ENCODE data around the gene CCDC27. TPM values are rescaled to one million over a fixed set of nuclear protein-coding genes. Genes with fewer than 3 reads are reported as not detected.

Gene CCDC27
- total RNA-seq, 1 experiment from 2014 or later = not detected

GRCh38 chr1:3770047-3770765, 18.0 kb downstream of the CCDC27 start:
- Histone ChIP-seq H3K9me3 (ENCODE audit: control insufficient read depth, insufficient read depth, low read depth, low read length) (no peaks in the 10 kb centered on the region), H3K4me1 (ENCODE audit: control insufficient read depth, insufficient read depth, low read length) (peaks cover 26% of the 10 kb centered on the region), H3K27me3 (ENCODE audit: control insufficient read depth, insufficient read depth, low read length) (no peaks in the 10 kb centered on the region), H3K36me3 (ENCODE audit: control insufficient read depth, insufficient read depth, low read length) (no peaks in the 10 kb centered on the region), H3K27ac (ENCODE audit: low read length) (no peak overlapping the region), H3K4me3 (ENCODE audit: low read depth in 2 of 2, low read length in 2 of 2) (no peak overlapping the region)
- in situ Hi-C loops (cut with HindIII; ENCODE audit: low pct_unique_long_range_greater_than_20kb, low sequenced_read_pairs) = no loop called here
- DNase-seq (ENCODE audit: low read depth, low spot score) (no peak), ATAC-seq (no peak)
- ChIA-PET POLR2A (no interaction called here), CTCF (no interaction called here)
- TF ChIP-seq CTCF (IDR thresholded peaks at IDR 0.05) = no peak
- no peak for TF ChIP-seq TCF7L2 (IDR thresholded peaks at IDR 0.05; ENCODE audit: low read depth, low read length)
- TF ChIP-seq POLR2AphosphoS5 (IDR thresholded peaks at IDR 0.05; ENCODE audit: low read depth, low read length) = no peak
- TF ChIP-seq SIN3A (IDR thresholded peaks at IDR 0.05; ENCODE audit: borderline replicate concordance, insufficient read depth, low read depth, low read length) = no peak
- TF ChIP-seq REST (IDR thresholded peaks at IDR 0.05; ENCODE audit: insufficient read depth in 1 of 2, low read depth in 2 of 2, low read length in 1 of 2) = no peak
- intact Hi-C loops (cut with micrococcal nuclease; ENCODE audit: unreplicated experiment) = no loop called here
- BruUV-seq (replicated peaks) = no TSS peak

GRCh38 chr1:3771108-3772026, 19.1 kb downstream of the CCDC27 start:
- peak overlapping the region; percentile 48; the same call in 1 of the 2 replicates for H3K27ac ChIP-seq (ENCODE audit: low read length)
- H3K36me3 ChIP-seq (ENCODE audit: control insufficient read depth, insufficient read depth, low read length) = no peaks in the 10 kb centered on the region
- intact Hi-C loops (cut with micrococcal nuclease; ENCODE audit: unreplicated experiment) (no loop called here), in situ Hi-C loops (cut with HindIII; ENCODE audit: low pct_unique_long_range_greater_than_20kb, low sequenced_read_pairs) (no loop called here)
- H3K27me3 ChIP-seq (ENCODE audit: control insufficient read depth, insufficient read depth, low read length) = no peaks in the 10 kb centered on the region
- ATAC-seq (no peak), DNase-seq (ENCODE audit: low read depth, low spot score) (no peak)
- H3K4me1 ChIP-seq (ENCODE audit: control insufficient read depth, insufficient read depth, low read length) = peaks cover 38% of the 10 kb centered on the region
- TF ChIP-seq REST (IDR thresholded peaks at IDR 0.05; ENCODE audit: insufficient read depth in 1 of 2, low read depth in 2 of 2, low read length in 1 of 2) (no peak), SIN3A (IDR thresholded peaks at IDR 0.05; ENCODE audit: borderline replicate concordance, insufficient read depth, low read depth, low read length) (no peak), TCF7L2 (IDR thresholded peaks at IDR 0.05; ENCODE audit: low read depth, low read length) (no peak), POLR2AphosphoS5 (IDR thresholded peaks at IDR 0.05; ENCODE audit: low read depth, low read length) (no peak), CTCF (IDR thresholded peaks at IDR 0.05) (no peak)
- BruUV-seq (replicated peaks) = no TSS peak
- POLR2A ChIA-PET = no interaction called here
- H3K9me3 ChIP-seq (ENCODE audit: control insufficient read depth, insufficient read depth, low read depth, low read length) = no peaks in the 10 kb centered on the region
- CTCF ChIA-PET = no interaction called here
- H3K4me3 ChIP-seq (ENCODE audit: low read depth in 2 of 2, low read length in 2 of 2) = peak overlapping the region; percentile 51 to 54
